H9 (cell line): ENCODE measurements around the gene OSBPL9. TPM values are rescaled to one million over a fixed set of nuclear protein-coding genes. Genes with fewer than 3 reads are reported as not detected.

Source experiments
- DNase-seq: peaks from one replicate; pipeline ENCODE4 v3.0.0-alpha.2; 2017
- H2AFZ ChIP-seq: one replicate; pipeline ENCODE4 v1.6.1; 2013; ENCODE audit warnings: mild to moderate bottlenecking, low read length, control low read depth, moderate library complexity
- H2AK5ac ChIP-seq: 2 replicates; pipeline ENCODE4 v1.6.1; 2013; ENCODE audit warnings: low read length, control low read depth, mixed read lengths; ENCODE audit not compliant: insufficient read length
- H2BK120ac ChIP-seq: one replicate; pipeline ENCODE4 v1.6.1; 2013; ENCODE audit warnings: low read depth, mild to moderate bottlenecking, low read length, control low read depth, inconsistent platforms; ENCODE audit not compliant: poor library complexity, severe bottlenecking
- H2BK12ac ChIP-seq: 2 replicates; pipeline ENCODE4 v1.6.1; 2013; ENCODE audit warnings: low read length, control low read depth, mixed read lengths, low read depth; ENCODE audit not compliant: insufficient read length
- H2BK15ac ChIP-seq: 2 replicates; pipeline ENCODE4 v1.6.1; 2013; ENCODE audit warnings: low read depth, low read length, control low read depth
- H2BK20ac ChIP-seq: one replicate; pipeline ENCODE4 v1.6.1; 2013; ENCODE audit warnings: low read depth, mild to moderate bottlenecking, low read length, control low read depth, inconsistent platforms; ENCODE audit not compliant: poor library complexity, severe bottlenecking
- H2BK5ac ChIP-seq: 2 replicates; pipeline ENCODE4 v1.6.1; 2013; ENCODE audit warnings: low read length, control low read depth, mixed read lengths; ENCODE audit not compliant: insufficient read length
- H3K14ac ChIP-seq: 2 replicates; pipeline ENCODE4 v1.6.1; 2013; ENCODE audit warnings: low read length, control low read depth; ENCODE audit not compliant: insufficient read depth
- H3K18ac ChIP-seq: 2 replicates; pipeline ENCODE4 v1.6.1; 2013; ENCODE audit warnings: low read depth, mild to moderate bottlenecking, mixed read lengths, low read length, control low read depth; ENCODE audit not compliant: insufficient read length
- H3K23ac ChIP-seq: 2 replicates; pipeline ENCODE4 v1.6.1; 2013; ENCODE audit warnings: low read length, control low read depth, mixed read lengths, low read depth; ENCODE audit not compliant: insufficient read length
- H3K23me2 ChIP-seq: 2 replicates; pipeline ENCODE4 v1.6.1; 2013; ENCODE audit warnings: low read depth, mild to moderate bottlenecking, mixed read lengths, low read length, control low read depth; ENCODE audit not compliant: insufficient read length, poor library complexity, severe bottlenecking
- H3K27ac ChIP-seq: 2 replicates; pipeline ENCODE4 v1.5.1; 2013; ENCODE audit warnings: low read length, control low read depth, mixed read lengths, low read depth; ENCODE audit not compliant: insufficient read length
- H3K27me3 ChIP-seq: 2 replicates; pipeline ENCODE4 v1.6.1; 2013; ENCODE audit warnings: low read length, control low read depth, inconsistent platforms; ENCODE audit not compliant: insufficient read depth
- H3K4ac ChIP-seq: 2 replicates; pipeline ENCODE4 v1.6.1; 2013; ENCODE audit warnings: low read depth, mild to moderate bottlenecking, control low read depth, inconsistent platforms, low read length, moderate library complexity
- H3K4me1 ChIP-seq: 2 replicates; pipeline ENCODE4 v1.6.1; 2013; ENCODE audit warnings: low read length, control low read depth, inconsistent platforms; ENCODE audit not compliant: insufficient read depth
- H3K4me2 ChIP-seq: 2 replicates; pipeline ENCODE4 v1.6.1; 2013; ENCODE audit warnings: low read length, control low read depth, mixed read lengths; ENCODE audit not compliant: insufficient read length, insufficient read depth
- H3K56ac ChIP-seq: 2 replicates; pipeline ENCODE4 v1.6.1; 2013; ENCODE audit warnings: low read depth, mild to moderate bottlenecking, mixed read lengths, low read length, control low read depth; ENCODE audit not compliant: insufficient read length
- H3K79me1 ChIP-seq: 2 replicates; pipeline ENCODE4 v1.6.1; 2013; ENCODE audit warnings: low read depth, mild to moderate bottlenecking, moderate library complexity, low read length, control low read depth, inconsistent platforms; ENCODE audit not compliant: insufficient read depth, poor library complexity, severe bottlenecking
- H3K79me2 ChIP-seq: 2 replicates; pipeline ENCODE4 v1.6.1; 2013; ENCODE audit warnings: low read length, control low read depth, inconsistent platforms; ENCODE audit not compliant: insufficient read depth
- H3K9ac ChIP-seq: 2 replicates; pipeline ENCODE4 v1.6.1; 2013; ENCODE audit warnings: low read length, control low read depth, mixed read lengths; ENCODE audit not compliant: insufficient read length; ENCODE audit errors: extremely low read depth
- H3K9me3 ChIP-seq: one replicate; pipeline ENCODE4 v1.6.1; 2013; ENCODE audit warnings: low read depth, low read length, inconsistent platforms; ENCODE audit not compliant: control insufficient read depth
- H3T11ph ChIP-seq: one replicate; pipeline ENCODE4 v1.6.1; 2013; ENCODE audit warnings: mild to moderate bottlenecking, low read length, control low read depth, inconsistent platforms
- H4K20me1 ChIP-seq: one replicate; pipeline ENCODE4 v1.6.1; 2013; ENCODE audit not compliant: control insufficient read depth, insufficient read length, insufficient read depth
- H4K5ac ChIP-seq: 2 replicates; pipeline ENCODE4 v1.6.1; 2013; ENCODE audit warnings: low read depth, mild to moderate bottlenecking, mixed read lengths, low read length, control low read depth; ENCODE audit not compliant: insufficient read length
- H4K8ac ChIP-seq: replicated peaks from 2 replicates; pipeline ENCODE4 v1.6.1; 2013; ENCODE audit warnings: low read length, control low read depth, mixed read lengths, low read depth; ENCODE audit not compliant: insufficient read length
- H4K91ac ChIP-seq: 2 replicates; pipeline ENCODE4 v1.6.1; 2013; ENCODE audit warnings: low read depth, mild to moderate bottlenecking, moderate library complexity, mixed read lengths, low read length, control low read depth; ENCODE audit not compliant: insufficient read length
- H3K27ac Mint-ChIP-seq, 3 experiments: 2 replicates in 2 of 3; 3 replicates in 1 of 3; pipeline ENCODE4 v1.8.0; 2020 to 2021; ENCODE audit warnings: mixed read lengths in 3 of 3, mild to moderate bottlenecking in 1 of 3, moderate library complexity in 1 of 3
- H3K27me3 Mint-ChIP-seq: 2 replicates; pipeline ENCODE4 v1.8.0; 2021; ENCODE audit warnings: low read depth, mild to moderate bottlenecking, moderate library complexity, mixed read lengths
- H3K36me3 Mint-ChIP-seq, 3 experiments: 2 replicates in 2 of 3; 3 replicates in 1 of 3; pipeline ENCODE4 v1.8.0; 2020 to 2021; ENCODE audit warnings: low read depth in 3 of 3, mixed read lengths in 3 of 3; ENCODE audit not compliant: insufficient read depth in 1 of 3
- H3K4me1 Mint-ChIP-seq, 2 experiments: 2 replicates each; pipeline ENCODE4 v1.8.0; 2020; ENCODE audit warnings: mixed read lengths in 2 of 2
- H3K4me3 Mint-ChIP-seq, 2 experiments: 2 replicates in 1 of 2; 3 replicates in 1 of 2; pipeline ENCODE4 v1.8.0; 2020 to 2021; ENCODE audit warnings: mild to moderate bottlenecking in 2 of 2, mixed read lengths in 2 of 2, moderate library complexity in 1 of 2
- H3K9me3 Mint-ChIP-seq, 2 experiments: 2 replicates in 1 of 2; 3 replicates in 1 of 2; pipeline ENCODE4 v1.8.0; 2020; ENCODE audit warnings: mild to moderate bottlenecking in 2 of 2, mixed read lengths in 2 of 2, moderate library complexity in 1 of 2
- WGBS: extraction: QIAGEN DNeasy Blood & Tissue Kit; methylation state at CpG from one replicate; pipeline ENCODE4 v1.1.7; 2013; ENCODE audit warnings: missing lambda C conversion rate, low lambda C conversion rate, mixed read lengths; ENCODE audit not compliant: insufficient read length; ENCODE audit errors: extremely low coverage; 5-methylcytosine and 5-hydroxymethylcytosine counted together
- total RNA-seq: library from RNA; stranded (reverse); gene quantifications from 2 replicates; pipeline ENCODE4 v1.2.1, GENCODE V29; 2021
- TF ChIP-seq, protein P1 (sequence below): fragments of 200-600 bp; sonication (generic); conservative IDR thresholded peaks from 3 replicates; pipeline ENCODE4 v1.8.0; 2021; ENCODE audit warnings: antibody characterized with exemption, mild to moderate bottlenecking

The OSBPL9 gene
- total RNA-seq, 1 experiment from 2014 or later, result 76.7 TPM

DNA sequence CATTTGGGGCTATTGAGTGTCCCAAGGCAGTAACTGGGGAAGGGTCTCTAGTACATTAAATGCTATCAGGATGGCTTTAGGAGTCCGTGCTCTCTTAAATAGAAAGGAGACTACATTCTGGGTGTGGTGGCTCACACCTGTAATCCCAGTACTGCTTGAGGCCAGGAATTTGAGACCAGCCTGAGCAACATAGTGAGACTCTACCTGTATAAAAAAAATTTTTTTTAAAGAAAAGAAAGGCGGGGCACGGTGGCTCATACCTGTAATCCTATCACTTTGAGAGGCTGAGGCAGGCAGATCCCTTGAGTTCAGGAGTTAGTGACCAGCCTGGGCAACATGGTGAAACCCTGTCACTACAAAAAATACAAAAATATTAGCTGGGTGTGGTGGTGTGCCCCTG lies 21.5 kb downstream of the OSBPL9 start:
- Histone ChIP-seq H3K4me1 (no peaks in the 10 kb centered on the region), H2AK5ac (no peak overlapping the region), H2BK5ac (no peak overlapping the region), H3T11ph (no peak overlapping the region), H3K14ac (no peak overlapping the region), H3K56ac (no peak overlapping the region), H3K23me2 (no peaks in the 10 kb centered on the region), H3K27ac (no peak overlapping the region), H2BK15ac (no peak overlapping the region), H3K4me2 (no peak overlapping the region), H3K9me3 (no peaks in the 10 kb centered on the region), H4K91ac (no peak overlapping the region), H3K9ac (no peak overlapping the region), H3K79me1 (peaks cover 6% of the 10 kb centered on the region), H4K8ac (no peak overlapping the region), H3K23ac (no peak overlapping the region), H3K27me3 (no peaks in the 10 kb centered on the region), H4K20me1 (no peaks in the 10 kb centered on the region), H2AFZ (no peak overlapping the region), H3K4ac (no peak overlapping the region), H3K18ac (no peak overlapping the region), H2BK12ac (no peak overlapping the region), H4K5ac (no peak overlapping the region), H3K79me2 (no peaks in the 10 kb centered on the region), H2BK120ac (no peak overlapping the region), H2BK20ac (no peak overlapping the region)
- DNase-seq, result no peak
- TF ChIP-seq, protein P1, sequence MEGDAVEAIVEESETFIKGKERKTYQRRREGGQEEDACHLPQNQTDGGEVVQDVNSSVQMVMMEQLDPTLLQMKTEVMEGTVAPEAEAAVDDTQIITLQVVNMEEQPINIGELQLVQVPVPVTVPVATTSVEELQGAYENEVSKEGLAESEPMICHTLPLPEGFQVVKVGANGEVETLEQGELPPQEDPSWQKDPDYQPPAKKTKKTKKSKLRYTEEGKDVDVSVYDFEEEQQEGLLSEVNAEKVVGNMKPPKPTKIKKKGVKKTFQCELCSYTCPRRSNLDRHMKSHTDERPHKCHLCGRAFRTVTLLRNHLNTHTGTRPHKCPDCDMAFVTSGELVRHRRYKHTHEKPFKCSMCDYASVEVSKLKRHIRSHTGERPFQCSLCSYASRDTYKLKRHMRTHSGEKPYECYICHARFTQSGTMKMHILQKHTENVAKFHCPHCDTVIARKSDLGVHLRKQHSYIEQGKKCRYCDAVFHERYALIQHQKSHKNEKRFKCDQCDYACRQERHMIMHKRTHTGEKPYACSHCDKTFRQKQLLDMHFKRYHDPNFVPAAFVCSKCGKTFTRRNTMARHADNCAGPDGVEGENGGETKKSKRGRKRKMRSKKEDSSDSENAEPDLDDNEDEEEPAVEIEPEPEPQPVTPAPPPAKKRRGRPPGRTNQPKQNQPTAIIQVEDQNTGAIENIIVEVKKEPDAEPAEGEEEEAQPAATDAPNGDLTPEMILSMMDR, result no peak
- no peaks in the 10 kb centered on the region for H3K36me3 Mint-ChIP-seq
- no peak overlapping the region for H3K27ac Mint-ChIP-seq
- H3K4me1 Mint-ChIP-seq, result peaks cover 10 to 16% of the 10 kb centered on the region in 2 experiments
- WGBS, result no CpG with 5 or more reads among the region's 3 CpGs
- no peak overlapping the region for H3K4me3 Mint-ChIP-seq
- no peaks in the 10 kb centered on the region for H3K9me3 Mint-ChIP-seq
- no peaks in the 10 kb centered on the region for H3K27me3 Mint-ChIP-seq
